HEK293T (cell line): ENCODE results near the gene CABLES2.

Experiments used
- CTCF ChIA-PET: fragments of 350-600 bp; formaldehyde crosslinking; extraction: SDS; loops from one replicate; lab custom pipeline; 2021; ENCODE audit warnings: antibody characterized with exemption, inconsistent platforms; lab: Yijun Ruan, JAX
- POLR2A ChIA-PET: fragments of 350-600 bp; formaldehyde crosslinking; extraction: SDS; loops from one replicate; lab custom pipeline; 2020; ENCODE audit warnings: antibody characterized with exemption, inconsistent platforms; lab: Yijun Ruan, JAX
- DNase-seq: peaks from one replicate; pipeline ENCODE4 v3.0.0; 2012; ENCODE audit warnings: mixed read lengths; ENCODE audit errors: extremely low spot score
- ARNT ChIP-seq: fragments of 450-650 bp; IDR thresholded peaks from 2 replicates; pipeline ENCODE4 v1.6.1; 2017; ENCODE audit warnings: mild to moderate bottlenecking
- BHLHE40 ChIP-seq: fragments of 450-650 bp; IDR thresholded peaks from 2 replicates; pipeline ENCODE4 v1.6.1; 2016; ENCODE audit warnings: mild to moderate bottlenecking, moderate library complexity, borderline replicate concordance
- CTBP1 ChIP-seq: fragments of 450-650 bp; IDR thresholded peaks from 2 replicates; pipeline ENCODE4 v1.6.1; 2016; ENCODE audit warnings: borderline replicate concordance
- ELF4 ChIP-seq: fragments of 450-650 bp; IDR thresholded peaks from 2 replicates; pipeline ENCODE4 v1.6.1; 2017; ENCODE audit warnings: antibody characterized with exemption
- FOXA1 ChIP-seq: fragments of 450-650 bp; IDR thresholded peaks from 2 replicates; pipeline ENCODE4 v1.6.1; 2016; ENCODE audit warnings: mild to moderate bottlenecking
- FOXK2 ChIP-seq: fragments of 450-650 bp; IDR thresholded peaks from 2 replicates; pipeline ENCODE4 v1.6.1; 2016; ENCODE audit warnings: mild to moderate bottlenecking
- FOXM1 ChIP-seq: fragments of 450-650 bp; IDR thresholded peaks from 2 replicates; pipeline ENCODE4 v1.6.1; 2017; ENCODE audit warnings: mild to moderate bottlenecking, borderline replicate concordance
- HDGF ChIP-seq: fragments of 450-650 bp; IDR thresholded peaks from 2 replicates; pipeline ENCODE4 v1.6.1; 2017; ENCODE audit warnings: antibody characterized with exemption, borderline replicate concordance
- L3MBTL2 ChIP-seq: fragments of 450-650 bp; conservative IDR thresholded peaks from 2 replicates; pipeline ENCODE4 v1.6.1; 2016; ENCODE audit warnings: mild to moderate bottlenecking
- LEF1 ChIP-seq: fragments of 450-650 bp; IDR thresholded peaks from 2 replicates; pipeline ENCODE4 v1.6.1; 2017; ENCODE audit warnings: mild to moderate bottlenecking, borderline replicate concordance
- NFRKB ChIP-seq: fragments of 450-650 bp; IDR thresholded peaks from 2 replicates; pipeline ENCODE4 v1.6.1; 2016; ENCODE audit warnings: mild to moderate bottlenecking, moderate library complexity
- SP1 ChIP-seq: fragments of 450-650 bp; IDR thresholded peaks from 2 replicates; pipeline ENCODE4 v1.6.1; 2017
- SUZ12 ChIP-seq: fragments of 450-650 bp; IDR thresholded peaks from 2 replicates; pipeline ENCODE4 v1.6.1; 2016; ENCODE audit warnings: mild to moderate bottlenecking
- TARDBP ChIP-seq: fragments of 450-650 bp; IDR thresholded peaks from 2 replicates; pipeline ENCODE4 v1.6.1; 2016
- ZNF384 ChIP-seq: fragments of 450-650 bp; IDR thresholded peaks from 2 replicates; pipeline ENCODE4 v1.6.1; 2016
- TF ChIP-seq, protein P1 (sequence below): fragments of 450-650 bp; IDR thresholded peaks from 2 replicates; pipeline ENCODE4 v1.6.1; 2016

The CABLES2 gene

DNA sequence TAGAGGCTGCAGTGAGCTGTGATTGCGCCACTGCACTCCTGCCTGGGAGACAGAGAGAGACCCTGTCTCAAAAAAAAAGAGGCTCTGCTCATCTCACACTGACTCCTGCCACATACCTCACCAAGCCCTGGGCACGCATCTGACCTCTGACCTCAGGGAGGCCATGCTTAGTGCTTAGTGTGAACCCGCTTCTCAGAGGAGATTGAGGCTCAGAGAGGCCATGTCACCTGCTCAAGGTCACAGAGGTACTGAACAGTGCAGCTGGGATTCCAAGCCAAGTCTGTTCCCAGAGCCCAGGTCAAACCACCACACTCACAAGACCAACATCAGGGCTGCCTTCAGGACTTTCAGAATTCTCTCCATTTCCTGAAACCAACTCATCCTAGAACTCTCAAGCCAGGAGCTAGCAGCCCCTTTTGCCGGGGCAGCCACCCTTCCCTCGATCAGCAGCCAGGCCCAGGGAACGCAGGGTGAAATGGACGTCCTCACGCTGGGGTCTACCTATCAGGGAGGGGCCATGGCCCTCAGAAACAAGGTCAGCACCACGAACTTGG, 2.9 kb downstream of the CABLES2 start:
- POLR2A ChIA-PET: interaction anchor here (2.0 kb wide), 1 partner anchor 14 kb away, joined by 7 read pairs; no protein-coding TSS in a partner anchor
- TF ChIP-seq SUZ12 (no peak), SP1 (no peak), ARNT (no peak), CTBP1 (no peak)
- CTCF ChIA-PET: no interaction called here
- DNase-seq: no peak

DNA sequence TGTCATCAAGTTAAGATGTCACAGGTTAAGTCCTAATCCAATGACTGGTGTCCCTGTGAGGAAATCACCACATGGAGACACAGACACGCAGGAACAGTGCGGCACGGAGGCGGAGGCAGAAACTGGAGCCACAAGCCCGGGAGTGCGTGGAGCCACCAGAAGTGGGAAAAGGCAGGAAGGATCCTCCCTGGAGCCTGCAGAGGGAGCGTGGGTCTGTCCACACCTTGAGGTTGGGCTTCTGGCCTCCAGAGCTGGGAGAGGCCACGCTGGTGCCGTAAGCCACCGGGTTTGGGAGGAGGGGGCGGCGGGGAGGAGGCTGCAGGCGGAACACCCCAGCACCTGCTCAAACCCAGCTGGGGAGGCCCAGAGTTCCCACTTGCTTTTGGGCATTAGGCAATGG, 3.8 kb downstream of the CABLES2 start:
- ChIA-PET CTCF (no interaction called here), POLR2A (no interaction called here)
- no peak for DNase-seq
- TF ChIP-seq L3MBTL2 (no peak), ELF4 (no peak), HDGF (no peak), ZNF384 (no peak), ARNT (no peak), TARDBP (no peak), LEF1 (no peak), FOXA1 (no peak), CTBP1 (no peak), SP1 (no peak), NFRKB (no peak)
- TF ChIP-seq, protein P1, sequence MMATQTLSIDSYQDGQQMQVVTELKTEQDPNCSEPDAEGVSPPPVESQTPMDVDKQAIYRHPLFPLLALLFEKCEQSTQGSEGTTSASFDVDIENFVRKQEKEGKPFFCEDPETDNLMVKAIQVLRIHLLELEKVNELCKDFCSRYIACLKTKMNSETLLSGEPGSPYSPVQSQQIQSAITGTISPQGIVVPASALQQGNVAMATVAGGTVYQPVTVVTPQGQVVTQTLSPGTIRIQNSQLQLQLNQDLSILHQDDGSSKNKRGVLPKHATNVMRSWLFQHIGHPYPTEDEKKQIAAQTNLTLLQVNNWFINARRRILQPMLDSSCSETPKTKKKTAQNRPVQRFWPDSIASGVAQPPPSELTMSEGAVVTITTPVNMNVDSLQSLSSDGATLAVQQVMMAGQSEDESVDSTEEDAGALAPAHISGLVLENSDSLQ: no peak

DNA sequence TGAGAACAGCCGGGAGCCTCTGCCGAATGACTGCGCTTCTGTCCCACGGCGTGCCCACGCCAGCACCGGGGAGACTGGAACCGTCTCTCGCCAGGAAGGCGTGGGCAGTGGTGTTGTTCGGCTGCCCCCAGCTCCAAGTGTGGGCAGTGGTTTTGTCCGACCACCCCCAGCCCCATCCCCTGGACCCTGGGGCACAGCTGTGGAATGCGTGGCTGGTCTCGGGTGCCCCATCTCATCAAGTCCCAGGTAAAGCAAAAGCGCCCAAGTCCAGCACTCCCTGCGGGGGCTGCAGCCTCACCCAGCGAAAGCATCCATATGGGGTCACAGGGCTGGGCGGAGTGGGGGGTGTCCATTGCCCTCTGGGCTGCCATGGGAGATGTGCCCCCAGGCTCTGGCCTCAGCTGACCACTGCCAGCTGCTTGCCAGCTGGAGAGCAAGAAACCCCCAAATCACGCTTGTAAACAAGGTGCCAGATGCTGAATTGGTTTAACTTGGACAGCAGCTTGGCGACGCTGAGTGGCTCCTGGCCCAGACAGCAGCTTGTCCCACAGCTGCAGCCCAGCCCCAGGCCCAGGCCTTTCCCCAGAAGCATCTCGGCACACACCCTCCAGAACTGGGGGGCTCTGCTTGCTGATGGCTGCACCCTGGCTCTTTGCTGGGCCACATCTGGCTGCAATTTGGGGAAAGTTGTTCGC, 4.5 kb downstream of the CABLES2 start:
- CTCF ChIA-PET: no interaction called here
- no peak for DNase-seq
- POLR2A ChIA-PET: no interaction called here
- TF ChIP-seq FOXK2 (no peak), CTBP1 (no peak), HDGF (no peak), BHLHE40 (no peak), ARNT (no peak)

DNA sequence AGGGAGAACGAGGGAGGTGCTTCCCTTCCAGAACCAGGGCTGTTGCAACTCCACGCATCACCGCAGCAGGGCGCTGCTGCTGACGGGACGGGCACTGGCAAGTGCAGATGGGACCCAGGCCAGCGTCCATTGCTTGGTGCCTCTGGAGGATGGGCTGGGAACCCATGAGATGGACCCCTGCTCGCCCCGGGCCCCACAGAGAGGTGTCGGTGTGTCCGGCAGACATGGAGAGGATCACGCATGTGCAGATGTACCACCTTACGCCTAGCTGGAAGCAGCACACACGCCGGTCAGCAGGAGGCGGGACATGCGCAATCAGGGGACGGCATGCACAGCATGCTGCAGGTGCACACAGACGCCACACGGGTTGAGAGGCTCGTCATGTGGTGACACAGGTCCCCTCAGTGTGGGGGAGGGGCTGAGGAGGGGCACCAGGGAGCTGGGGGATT, 5.7 kb downstream of the CABLES2 start:
- no peak for DNase-seq
- CTCF ChIA-PET: no interaction called here
- TF ChIP-seq ELF4: no peak
- TF ChIP-seq, protein P1: no peak
- TF ChIP-seq HDGF: no peak
- no peak for TF ChIP-seq CTBP1
- no peak for TF ChIP-seq LEF1
- TF ChIP-seq BHLHE40: no peak
- TF ChIP-seq ZNF384: no peak
- TF ChIP-seq L3MBTL2: no peak
- TF ChIP-seq FOXK2: no peak
- no peak for TF ChIP-seq SUZ12
- TF ChIP-seq FOXA1: no peak
- TF ChIP-seq ARNT: no peak
- TF ChIP-seq FOXM1: no peak
- no peak for TF ChIP-seq NFRKB
- no peak for TF ChIP-seq SP1
- TF ChIP-seq TARDBP: no peak
- POLR2A ChIA-PET: interaction anchor here (1.6 kb wide), 1 partner anchor 14 kb away, joined by 7 read pairs; the partner anchor contains the start of gene RPS21

DNA sequence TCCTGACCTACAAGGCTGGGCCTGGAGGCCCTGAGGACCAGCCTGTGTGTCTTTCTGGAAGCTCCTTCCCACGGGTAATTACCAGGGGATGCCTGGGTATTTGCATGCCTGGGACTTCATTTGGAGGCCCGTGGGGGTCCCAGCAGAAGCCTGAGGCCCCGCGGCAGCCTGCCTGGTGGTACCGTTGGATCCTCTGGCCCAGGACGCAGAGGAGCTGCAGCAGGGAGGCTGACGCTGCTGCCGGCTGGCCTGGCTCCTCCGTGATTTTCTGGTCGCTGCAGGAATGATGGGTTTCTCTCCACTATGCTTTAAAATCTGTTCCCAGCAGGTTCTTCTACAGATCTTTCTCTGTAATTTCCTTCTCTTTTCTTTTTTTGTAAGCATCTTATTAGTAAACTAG, 6.5 kb downstream of the CABLES2 start:
- CTCF ChIA-PET: no interaction called here
- POLR2A ChIA-PET: interaction anchor here (1.0 to 1.6 kb wide), 3 partner anchors 14 to 15 kb away, joined by 4 to 7 read pairs (median 6); partner anchors contain the start of gene RPS21
- TF ChIP-seq, protein P1: no peak
- TF ChIP-seq FOXM1 (no peak), ZNF384 (no peak), CTBP1 (no peak), ELF4 (no peak), TARDBP (no peak), LEF1 (no peak), NFRKB (no peak), SP1 (no peak), L3MBTL2 (no peak), ARNT (no peak), FOXA1 (no peak), FOXK2 (no peak), HDGF (no peak), SUZ12 (no peak)

DNA sequence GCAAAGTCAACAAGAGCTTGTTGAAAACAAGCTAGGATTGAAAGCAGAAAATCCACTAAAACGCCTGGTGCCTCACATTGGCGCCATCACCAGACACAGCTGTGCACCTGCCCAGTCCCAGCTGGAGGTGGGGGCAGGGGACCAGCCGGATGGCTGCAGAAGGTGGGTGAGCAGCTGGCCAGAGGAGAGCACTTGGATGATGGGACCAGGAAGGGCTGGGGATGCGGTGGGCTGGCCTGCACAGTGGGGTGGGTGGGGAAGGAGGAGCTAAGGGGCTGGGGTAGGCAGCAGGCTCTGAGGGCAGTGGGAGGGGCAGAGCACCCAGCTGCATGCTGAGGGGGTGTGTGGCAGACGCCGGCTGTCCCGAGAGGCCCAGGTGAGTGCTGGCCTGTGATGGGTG, 7.1 kb downstream of the CABLES2 start:
- POLR2A ChIA-PET: interaction anchor here (1.0 to 1.5 kb wide), 2 partner anchors 13 to 14 kb away, joined by 4 to 6 read pairs; partner anchors contain the start of gene RPS21
- TF ChIP-seq FOXA1 (no peak), LEF1 (no peak), TARDBP (no peak)
- TF ChIP-seq, protein P1: no peak
- CTCF ChIA-PET: no interaction called here
- DNase-seq: no peak

More for the DNA sequence above, 6.5 kb downstream of the CABLES2 start:
- no peak for DNase-seq
